ENCODE measurements around the gene PAF1. TPM values are rescaled to one million over a fixed set of nuclear protein-coding genes. Genes with fewer than 3 reads are reported as not detected.

The PAF1 gene
- total RNA-seq, 1 experiment from 2014 or later, result 59.0 TPM

- no peaks in the 10 kb centered on the region; the same call in 1 of the 2 replicates for H3K36me3 ChIP-seq (ENCODE audit: control insufficient read depth, insufficient read depth, low read length)
- intact Hi-C loops (cut with micrococcal nuclease; ENCODE audit: unreplicated experiment), result loop anchor here (1.0 kb wide), 1 partner anchor 10 kb away; the partner anchor contains the start of gene PLEKHG2
- no peaks in the 10 kb centered on the region for H3K9me3 ChIP-seq
- peaks cover 55% of the 10 kb centered on the region for H3K4me1 ChIP-seq
- ChIA-PET CTCF (interaction anchor here (0.6 kb wide), 1 partner anchor 9 kb away, joined by 3 read pairs; no protein-coding TSS in a partner anchor), POLR2A (interaction anchor here (1.0 to 2.8 kb wide), 5 partner anchors 9 to 33 kb away, joined by 3 to 33 read pairs (median 7); partner anchors contain the start of genes MED29, PAF1, PLEKHG2 and RPS16)
- no peaks in the 10 kb centered on the region for H3K27me3 ChIP-seq (replicated peaks; ENCODE audit: control insufficient read depth, insufficient read depth, low read length)
- peak in 1 of 2 experiments; percentile 17 for TF ChIP-seq CTCF (IDR thresholded peaks at IDR 0.05; ENCODE audit: insufficient read depth in 1 of 2, low read depth in 1 of 2, low read length in 1 of 2, severe bottlenecking in 1 of 2, unreplicated experiment in 1 of 2)
- peak overlapping the region; percentile 91 for H3K4me3 Mint-ChIP-seq (ENCODE audit: unreplicated experiment)
- peak; percentile 90 to 93 for DNase-seq
- peaks cover 69% of the 10 kb centered on the region for H3K36me3 Mint-ChIP-seq (ENCODE audit: insufficient read depth, unreplicated experiment)
- peak overlapping the region; percentile 51 for H3K4me3 ChIP-seq (ENCODE audit: low read depth, low read length)
- no TSS peak for BruUV-seq (replicated peaks)
- peaks cover 40% of the 10 kb centered on the region for H3K4me1 Mint-ChIP-seq (ENCODE audit: low read depth, unreplicated experiment)
- no peaks in the 10 kb centered on the region for H3K9me3 Mint-ChIP-seq (ENCODE audit: unreplicated experiment)
- H3K27me3 Mint-ChIP-seq (ENCODE audit: insufficient read depth, unreplicated experiment), result no peaks in the 10 kb centered on the region
- H3K27ac Mint-ChIP-seq (ENCODE audit: unreplicated experiment), result peak overlapping the region; percentile 84
These were observed 11.7 kb upstream of the PAF1 start for GRCh38 chr19:39402346-39403300.

- H3K4me1 Mint-ChIP-seq (ENCODE audit: low read depth, unreplicated experiment), result peaks cover 41% of the 10 kb centered on the region
- peak overlapping the region; percentile 84 for H3K27ac Mint-ChIP-seq (ENCODE audit: unreplicated experiment)
- ChIA-PET CTCF (interaction anchor here (0.6 to 1.2 kb wide), 5 partner anchors 10 to 19 kb away, joined by 3 to 16 read pairs (median 3); partner anchors contain the start of gene PLEKHG2), POLR2A (interaction anchor here (0.5 to 2.8 kb wide), 11 partner anchors 8 to 79 kb away, joined by 3 to 33 read pairs (median 6); partner anchors contain the start of genes MED29, PAF1, PLEKHG2 and RPS16)
- H3K4me3 ChIP-seq (ENCODE audit: low read depth, low read length), result peak overlapping the region; percentile 51
- H3K36me3 ChIP-seq (ENCODE audit: control insufficient read depth, insufficient read depth, low read length), result no peaks in the 10 kb centered on the region
- peaks cover 60% of the 10 kb centered on the region for H3K36me3 Mint-ChIP-seq (ENCODE audit: insufficient read depth, unreplicated experiment)
- no TSS peak for BruUV-seq (replicated peaks)
- no peaks in the 10 kb centered on the region for H3K9me3 Mint-ChIP-seq (ENCODE audit: unreplicated experiment)
- peaks cover 59% of the 10 kb centered on the region for H3K4me1 ChIP-seq
- peak; percentile 89 to 96 for DNase-seq
- H3K9me3 ChIP-seq, result no peaks in the 10 kb centered on the region
- no peak for TF ChIP-seq CTCF (IDR thresholded peaks at IDR 0.05; ENCODE audit: insufficient read depth in 1 of 2, low read depth in 1 of 2, low read length in 1 of 2, severe bottlenecking in 1 of 2, unreplicated experiment in 1 of 2)
- H3K27me3 ChIP-seq (replicated peaks; ENCODE audit: control insufficient read depth, insufficient read depth, low read length), result no peaks in the 10 kb centered on the region
- no peaks in the 10 kb centered on the region for H3K27me3 Mint-ChIP-seq (ENCODE audit: insufficient read depth, unreplicated experiment)
- intact Hi-C loops (cut with micrococcal nuclease; ENCODE audit: unreplicated experiment), result loop anchor here (1.0 kb wide), 1 partner anchor 11 kb away; the partner anchor contains the start of gene PLEKHG2
- H3K4me3 Mint-ChIP-seq (ENCODE audit: unreplicated experiment), result peak overlapping the region; percentile 91
These were observed 10.8 kb upstream of the PAF1 start for GRCh38 chr19:39401549-39402345.
